Progenitor cell of endocrine pancreas (in vitro differentiated cells): ENCODE data around the gene PDZD2. TPM values are rescaled to one million over a fixed set of nuclear protein-coding genes. Genes with fewer than 3 reads are reported as not detected.

Source experiments
- DNase-seq: peaks from one replicate; pipeline ENCODE4 v3.0.0; 2021; ENCODE audit warnings: low spot score; ENCODE audit not compliant: unreplicated experiment
- H3K27ac Mint-ChIP-seq: 2 replicates; pipeline ENCODE4 v1.8.0; 2021; ENCODE audit warnings: mild to moderate bottlenecking, moderate library complexity, mixed read lengths
- H3K27me3 Mint-ChIP-seq: 2 replicates; pipeline ENCODE4 v1.8.0; 2021; ENCODE audit warnings: mixed read lengths
- H3K36me3 Mint-ChIP-seq: 2 replicates; pipeline ENCODE4 v1.8.0; 2022; ENCODE audit warnings: mixed read lengths; ENCODE audit not compliant: insufficient read depth
- H3K4me1 Mint-ChIP-seq: 2 replicates; pipeline ENCODE4 v1.8.0; 2021; ENCODE audit warnings: low read depth, mixed read lengths
- H3K4me3 Mint-ChIP-seq: 2 replicates; pipeline ENCODE4 v1.8.0; 2021; ENCODE audit warnings: low read depth, mild to moderate bottlenecking, moderate library complexity, mixed read lengths
- H3K9me3 Mint-ChIP-seq: 2 replicates; pipeline ENCODE4 v1.8.0; 2021; ENCODE audit warnings: low read depth, mixed read lengths
- total RNA-seq: library from RNA; stranded (reverse); gene quantifications from 2 replicates; pipeline ENCODE4 v1.2.1, GENCODE V29; 2021
- TF ChIP-seq, protein P1 (sequence below): fragments of 200-600 bp; sonication (generic); IDR thresholded peaks from one replicate; pipeline ENCODE4 v1.5.0; 2021; ENCODE audit warnings: antibody characterized with exemption, mild to moderate bottlenecking; ENCODE audit not compliant: unreplicated experiment

Gene PDZD2
- total RNA-seq, 1 donor from 2014 or later = 3.1 TPM

- peaks cover 2% of the 10 kb centered on the region for H3K4me1 Mint-ChIP-seq
Measured at GRCh38 chr5:31707329-31707728, 68.4 kb downstream of the PDZD2 start.

DNA sequence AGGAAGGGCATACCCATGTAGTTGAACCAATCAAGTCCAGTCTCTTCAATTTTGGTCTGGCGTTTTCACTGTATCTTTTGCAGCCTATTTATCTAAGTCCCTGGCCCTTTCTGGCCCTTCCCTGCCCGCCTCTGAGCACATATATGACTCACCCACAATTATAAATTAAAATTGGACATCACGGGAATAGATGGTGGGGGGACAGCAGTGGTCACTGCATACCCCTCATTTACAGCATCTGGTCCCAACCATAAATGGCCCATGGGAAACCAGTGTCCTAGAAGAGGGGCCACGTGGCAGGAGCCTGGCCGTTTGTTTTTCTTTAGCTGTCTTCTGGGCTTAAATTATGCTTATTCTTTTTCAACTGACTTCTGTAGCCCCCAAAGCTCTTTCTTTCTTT is 69.2 kb downstream of the PDZD2 start:
- Mint-ChIP-seq H3K27me3 (no peaks in the 10 kb centered on the region), H3K27ac (no peak overlapping the region), H3K4me1 (no peaks in the 10 kb centered on the region), H3K4me3 (no peak overlapping the region), H3K9me3 (no peaks in the 10 kb centered on the region), H3K36me3 (no peaks in the 10 kb centered on the region)
- no peak for DNase-seq
- TF ChIP-seq, protein P1, sequence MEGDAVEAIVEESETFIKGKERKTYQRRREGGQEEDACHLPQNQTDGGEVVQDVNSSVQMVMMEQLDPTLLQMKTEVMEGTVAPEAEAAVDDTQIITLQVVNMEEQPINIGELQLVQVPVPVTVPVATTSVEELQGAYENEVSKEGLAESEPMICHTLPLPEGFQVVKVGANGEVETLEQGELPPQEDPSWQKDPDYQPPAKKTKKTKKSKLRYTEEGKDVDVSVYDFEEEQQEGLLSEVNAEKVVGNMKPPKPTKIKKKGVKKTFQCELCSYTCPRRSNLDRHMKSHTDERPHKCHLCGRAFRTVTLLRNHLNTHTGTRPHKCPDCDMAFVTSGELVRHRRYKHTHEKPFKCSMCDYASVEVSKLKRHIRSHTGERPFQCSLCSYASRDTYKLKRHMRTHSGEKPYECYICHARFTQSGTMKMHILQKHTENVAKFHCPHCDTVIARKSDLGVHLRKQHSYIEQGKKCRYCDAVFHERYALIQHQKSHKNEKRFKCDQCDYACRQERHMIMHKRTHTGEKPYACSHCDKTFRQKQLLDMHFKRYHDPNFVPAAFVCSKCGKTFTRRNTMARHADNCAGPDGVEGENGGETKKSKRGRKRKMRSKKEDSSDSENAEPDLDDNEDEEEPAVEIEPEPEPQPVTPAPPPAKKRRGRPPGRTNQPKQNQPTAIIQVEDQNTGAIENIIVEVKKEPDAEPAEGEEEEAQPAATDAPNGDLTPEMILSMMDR = no peak

More at GRCh38 chr5:31707329-31707728, 68.4 kb downstream of the PDZD2 start:
- no peak for DNase-seq
- TF ChIP-seq, protein P1 = no peak
- H3K9me3 Mint-ChIP-seq = no peaks in the 10 kb centered on the region
- no peak overlapping the region for H3K4me3 Mint-ChIP-seq
- no peaks in the 10 kb centered on the region for H3K27me3 Mint-ChIP-seq
- H3K36me3 Mint-ChIP-seq = no peaks in the 10 kb centered on the region
- no peak overlapping the region for H3K27ac Mint-ChIP-seq

GRCh38 chr5:31711363-31711762 is 72.4 kb downstream of the PDZD2 start:
- Mint-ChIP-seq H3K36me3 (no peaks in the 10 kb centered on the region), H3K27ac (no peak overlapping the region), H3K27me3 (no peaks in the 10 kb centered on the region), H3K4me3 (no peak overlapping the region), H3K9me3 (no peaks in the 10 kb centered on the region), H3K4me1 (no peaks in the 10 kb centered on the region)
- DNase-seq = no peak
- TF ChIP-seq, protein P1 = no peak

DNA sequence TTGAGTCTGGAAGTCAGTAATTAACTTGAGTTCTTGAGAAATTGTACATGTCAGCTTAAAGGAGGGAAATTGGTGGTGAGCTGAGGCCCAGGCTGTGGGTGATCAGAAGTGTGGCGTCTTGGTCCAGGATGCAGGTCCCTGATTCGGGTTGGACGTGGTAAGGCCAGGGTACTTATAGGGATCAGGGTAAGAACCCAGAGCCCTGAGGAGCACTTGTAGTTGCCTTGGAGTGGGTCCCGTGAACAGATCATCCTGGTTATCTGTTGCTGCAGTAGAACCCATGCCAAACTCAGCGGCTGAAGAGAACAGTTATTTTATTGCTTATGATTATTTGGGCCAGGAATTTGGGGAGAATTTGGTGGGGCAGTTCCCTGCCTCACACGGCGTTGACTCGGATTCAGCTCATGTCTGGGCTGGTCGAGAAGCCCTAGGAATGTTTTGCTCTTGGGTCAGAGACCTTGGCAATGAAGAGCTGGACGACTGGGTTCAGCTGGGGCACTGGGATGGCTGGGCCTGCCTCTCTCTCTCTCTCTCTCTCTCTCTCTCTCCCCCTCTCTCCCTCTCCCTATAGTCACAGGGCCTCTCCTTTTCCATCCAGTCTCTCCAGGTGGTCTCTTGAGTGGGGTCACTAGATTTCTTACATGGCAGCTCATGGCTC is 73.1 kb downstream of the PDZD2 start:
- TF ChIP-seq, protein P1 = no peak
- Mint-ChIP-seq H3K4me1 (no peaks in the 10 kb centered on the region), H3K36me3 (no peaks in the 10 kb centered on the region), H3K27me3 (no peaks in the 10 kb centered on the region), H3K9me3 (no peaks in the 10 kb centered on the region), H3K4me3 (no peak overlapping the region), H3K27ac (no peak overlapping the region)
- DNase-seq = no peak

DNA sequence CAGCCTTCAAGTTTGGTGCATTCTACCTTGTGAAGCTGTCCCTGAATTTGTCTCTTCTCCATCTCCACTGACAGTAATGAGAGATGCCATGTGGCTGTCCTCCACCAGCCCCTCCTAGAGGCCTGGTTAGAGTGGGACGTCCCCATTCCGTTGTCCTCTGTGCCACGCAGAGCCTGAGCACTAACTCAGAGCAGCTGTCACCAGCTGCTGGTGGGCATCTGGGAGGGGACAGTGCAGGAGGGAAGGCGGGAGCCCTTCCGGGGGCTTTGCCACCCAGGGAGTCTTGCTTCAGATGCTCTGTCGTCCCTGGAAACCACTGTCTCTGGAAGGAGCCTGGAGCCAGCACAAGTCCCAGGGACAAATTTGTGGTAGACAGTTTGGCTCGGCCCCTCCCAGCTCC is 78.6 kb downstream of the PDZD2 start:
- no peak overlapping the region for H3K27ac Mint-ChIP-seq
- H3K27me3 Mint-ChIP-seq = no peaks in the 10 kb centered on the region
- H3K36me3 Mint-ChIP-seq = no peaks in the 10 kb centered on the region
- H3K9me3 Mint-ChIP-seq = no peaks in the 10 kb centered on the region
- H3K4me1 Mint-ChIP-seq = no peaks in the 10 kb centered on the region
- H3K4me3 Mint-ChIP-seq = no peak overlapping the region
- no peak for DNase-seq
- TF ChIP-seq, protein P1 = no peak
